Mammary epithelial cell (primary cell): Measurements from ENCODE around the gene COL1A2.

ENCODE experiments used
- EZH2 ChIP-seq: IDR thresholded peaks from 2 replicates; pipeline ENCODE4 v1.6.1; 2012; ENCODE audit warnings: low read length, inconsistent platforms, borderline replicate concordance
- TF ChIP-seq, protein P1 (sequence below), 2 donors: IDR thresholded peaks in 1 of 2; conservative IDR thresholded peaks in 1 of 2; 2 replicates each; pipeline ENCODE4 v1.5.1; 2011 to 2012; ENCODE audit warnings: inconsistent platforms in 2 of 2, low read length in 2 of 2, mild to moderate bottlenecking in 2 of 2, control low read depth in 1 of 2, low read depth in 1 of 2; ENCODE audit not compliant: insufficient read depth in 1 of 2; ENCODE audit errors: extremely low read depth in 1 of 2

DNA sequence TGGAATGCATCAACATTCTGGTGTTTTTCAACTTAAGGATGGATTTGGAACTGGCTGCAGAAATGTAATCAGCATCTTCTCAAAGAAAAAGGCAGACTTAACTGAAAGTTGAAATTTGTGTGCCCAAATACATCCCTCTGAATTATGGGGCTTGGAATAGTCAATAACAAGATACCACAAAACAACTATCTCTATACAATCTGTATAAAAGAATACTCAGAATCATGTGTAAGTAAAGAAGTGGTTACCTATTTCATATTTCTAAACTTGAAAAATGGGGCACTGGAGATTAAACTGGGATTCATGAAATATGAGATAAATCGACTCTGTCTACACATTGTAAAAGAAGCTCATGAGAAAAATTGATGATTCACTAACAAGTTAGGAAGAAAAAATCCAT, 6.2 kb upstream of the COL1A2 start:
- TF ChIP-seq, protein P1, sequence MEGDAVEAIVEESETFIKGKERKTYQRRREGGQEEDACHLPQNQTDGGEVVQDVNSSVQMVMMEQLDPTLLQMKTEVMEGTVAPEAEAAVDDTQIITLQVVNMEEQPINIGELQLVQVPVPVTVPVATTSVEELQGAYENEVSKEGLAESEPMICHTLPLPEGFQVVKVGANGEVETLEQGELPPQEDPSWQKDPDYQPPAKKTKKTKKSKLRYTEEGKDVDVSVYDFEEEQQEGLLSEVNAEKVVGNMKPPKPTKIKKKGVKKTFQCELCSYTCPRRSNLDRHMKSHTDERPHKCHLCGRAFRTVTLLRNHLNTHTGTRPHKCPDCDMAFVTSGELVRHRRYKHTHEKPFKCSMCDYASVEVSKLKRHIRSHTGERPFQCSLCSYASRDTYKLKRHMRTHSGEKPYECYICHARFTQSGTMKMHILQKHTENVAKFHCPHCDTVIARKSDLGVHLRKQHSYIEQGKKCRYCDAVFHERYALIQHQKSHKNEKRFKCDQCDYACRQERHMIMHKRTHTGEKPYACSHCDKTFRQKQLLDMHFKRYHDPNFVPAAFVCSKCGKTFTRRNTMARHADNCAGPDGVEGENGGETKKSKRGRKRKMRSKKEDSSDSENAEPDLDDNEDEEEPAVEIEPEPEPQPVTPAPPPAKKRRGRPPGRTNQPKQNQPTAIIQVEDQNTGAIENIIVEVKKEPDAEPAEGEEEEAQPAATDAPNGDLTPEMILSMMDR (conservative IDR thresholded peaks at IDR 0.05 in 1 of 2, IDR thresholded peaks at IDR 0.05 in 1 of 2; ENCODE audit: extremely low read depth in 1 of 2, insufficient read depth in 1 of 2, low read depth in 1 of 2, low read length in 2 of 2) = no peak
- TF ChIP-seq EZH2 = no peak
